Astrocyte (in vitro differentiated cells and primary cell): ENCODE data around the gene SHROOM3. TPM values are rescaled to one million over a fixed set of nuclear protein-coding genes. Genes with fewer than 3 reads are reported as not detected.
"Not testable (repeated sequence)": the region's sequence is repeated elsewhere in the genome, so short reads cannot be mapped to it uniquely, and the experiment has no call there.

Experiments used
- DNase-seq: peaks from one replicate; pipeline ENCODE4 v3.0.0-alpha.2; 2010; ENCODE audit warnings: low read depth
- FAIRE-seq: peaks from 2 replicates; lab custom pipeline; 2011; peaks lifted over from hg19 to GRCh38; lab: Jason Lieb, UNC
- H2AFZ ChIP-seq: 2 replicates; pipeline ENCODE4 v1.6.0; 2012; ENCODE audit warnings: low read depth, low read length, inconsistent platforms
- H3K27ac ChIP-seq: 2 replicates; pipeline ENCODE4 v1.5.1; 2011; ENCODE audit warnings: low read depth, low read length, inconsistent platforms
- H3K27me3 ChIP-seq: 2 replicates; pipeline ENCODE4 v1.6.0; 2011; ENCODE audit warnings: low read length, inconsistent platforms; ENCODE audit not compliant: insufficient read depth
- H3K36me3 ChIP-seq: 2 replicates; pipeline ENCODE4 v1.5.1; 2011; ENCODE audit warnings: low read length, inconsistent platforms; ENCODE audit not compliant: insufficient read depth
- H3K4me1 ChIP-seq: 2 replicates; pipeline ENCODE4 v1.5.1; 2011; ENCODE audit warnings: low read length, inconsistent platforms; ENCODE audit not compliant: insufficient read depth
- H3K4me2 ChIP-seq: 2 replicates; pipeline ENCODE4 v1.6.0; 2012; ENCODE audit warnings: low read length, inconsistent platforms
- H3K4me3 ChIP-seq: 2 replicates; pipeline ENCODE4 v1.5.1; 2011; ENCODE audit warnings: low read depth, mild to moderate bottlenecking, low read length, inconsistent platforms; ENCODE audit not compliant: insufficient read depth
- H3K79me2 ChIP-seq: 2 replicates; pipeline ENCODE4 v1.6.0; 2012; ENCODE audit warnings: mild to moderate bottlenecking, low read length, inconsistent platforms; ENCODE audit not compliant: insufficient read depth
- H3K9ac ChIP-seq: 2 replicates; pipeline ENCODE4 v1.6.0; 2012; ENCODE audit warnings: mild to moderate bottlenecking, low read length, inconsistent platforms
- H3K9me3 ChIP-seq: 2 replicates; pipeline ENCODE4 v1.5.1; 2012; ENCODE audit warnings: low read depth, mild to moderate bottlenecking, low read length, inconsistent platforms; ENCODE audit not compliant: insufficient read depth
- H4K20me1 ChIP-seq: 2 replicates; pipeline ENCODE4 v1.6.0; 2012; ENCODE audit warnings: low read length, inconsistent platforms; ENCODE audit not compliant: insufficient read depth
- H3K27ac Mint-ChIP-seq: one replicate; pipeline ENCODE4 v1.8.0; 2021; ENCODE audit warnings: mild to moderate bottlenecking, mixed read lengths; ENCODE audit not compliant: unreplicated experiment
- H3K27me3 Mint-ChIP-seq: one replicate; pipeline ENCODE4 v1.8.0; 2021; ENCODE audit warnings: low read depth, mixed read lengths; ENCODE audit not compliant: unreplicated experiment
- H3K36me3 Mint-ChIP-seq: one replicate; pipeline ENCODE4 v1.8.0; 2021; ENCODE audit warnings: low read depth, mixed read lengths; ENCODE audit not compliant: unreplicated experiment
- H3K4me1 Mint-ChIP-seq: one replicate; pipeline ENCODE4 v1.8.0; 2021; ENCODE audit warnings: low read depth, mixed read lengths; ENCODE audit not compliant: unreplicated experiment
- H3K4me3 Mint-ChIP-seq: one replicate; pipeline ENCODE4 v1.8.0; 2021; ENCODE audit warnings: mild to moderate bottlenecking, moderate library complexity, mixed read lengths; ENCODE audit not compliant: unreplicated experiment
- H3K9me3 Mint-ChIP-seq: one replicate; pipeline ENCODE4 v1.8.0; 2021; ENCODE audit warnings: mild to moderate bottlenecking, mixed read lengths; ENCODE audit not compliant: unreplicated experiment
- CTCF ChIP-seq: IDR thresholded peaks from 2 replicates; pipeline ENCODE4 v1.5.1; 2011; ENCODE audit warnings: low read depth, mild to moderate bottlenecking, inconsistent platforms, low read length, moderate library complexity; ENCODE audit not compliant: insufficient read depth
- EZH2 ChIP-seq: IDR thresholded peaks from 2 replicates; pipeline ENCODE4 v1.6.1; 2012; ENCODE audit warnings: mild to moderate bottlenecking, low read length, inconsistent platforms; ENCODE audit not compliant: insufficient read depth
- total RNA-seq: library from RNA; stranded (reverse); gene quantifications from 2 replicates; pipeline ENCODE4 v1.2.1, GENCODE V29; 2021

The SHROOM3 gene
- total RNA-seq, 1 donor from 2014 or later, result 64.6 TPM

GRCh38 chr4:76718021-76718420 lies 283.0 kb downstream of the SHROOM3 start:
- TF ChIP-seq CTCF (no peak), EZH2 (no peak)
- Histone ChIP-seq H3K9ac (no peak overlapping the region), H3K27me3 (no peaks in the 10 kb centered on the region), H3K4me2 (no peak overlapping the region), H3K4me3 (no peak overlapping the region), H2AFZ (no peak overlapping the region), H3K4me1 (peaks cover 3% of the 10 kb centered on the region), H4K20me1 (no peaks in the 10 kb centered on the region), H3K9me3 (no peaks in the 10 kb centered on the region), H3K27ac (no peak overlapping the region), H3K36me3 (no peaks in the 10 kb centered on the region), H3K79me2 (peaks cover 8% of the 10 kb centered on the region)
- no peaks in the 10 kb centered on the region for H3K9me3 Mint-ChIP-seq
- H3K27ac Mint-ChIP-seq, result no peak overlapping the region
- FAIRE-seq (no peak), DNase-seq (no peak)
- no peak overlapping the region for H3K4me3 Mint-ChIP-seq
- H3K36me3 Mint-ChIP-seq, result peaks cover 7% of the 10 kb centered on the region
- H3K4me1 Mint-ChIP-seq, result peaks cover 28% of the 10 kb centered on the region
- H3K27me3 Mint-ChIP-seq, result no peaks in the 10 kb centered on the region

GRCh38 chr4:76718831-76719230 lies 283.8 kb downstream of the SHROOM3 start:
- no peak overlapping the region for H3K27ac ChIP-seq
- H3K9me3 Mint-ChIP-seq, result no peaks in the 10 kb centered on the region
- H3K4me3 Mint-ChIP-seq, result no peak overlapping the region
- H3K27ac Mint-ChIP-seq, result no peak overlapping the region
- no peaks in the 10 kb centered on the region for H3K27me3 Mint-ChIP-seq
- no peak overlapping the region for H3K9ac ChIP-seq
- H3K79me2 ChIP-seq, result peaks cover 8% of the 10 kb centered on the region
- no peak for TF ChIP-seq CTCF
- no peak for TF ChIP-seq EZH2
- no peaks in the 10 kb centered on the region for H4K20me1 ChIP-seq
- peaks cover 7% of the 10 kb centered on the region for H3K36me3 Mint-ChIP-seq
- H3K4me1 Mint-ChIP-seq, result peaks cover 36% of the 10 kb centered on the region
- FAIRE-seq (no peak), DNase-seq (no peak)
- H3K4me3 ChIP-seq, result no peak overlapping the region
- H3K4me2 ChIP-seq, result no peak overlapping the region
- H3K27me3 ChIP-seq, result no peaks in the 10 kb centered on the region
- H2AFZ ChIP-seq, result no peak overlapping the region
- H3K4me1 ChIP-seq, result peaks cover 11% of the 10 kb centered on the region
- no peaks in the 10 kb centered on the region for H3K9me3 ChIP-seq
- H3K36me3 ChIP-seq, result no peaks in the 10 kb centered on the region

GRCh38 chr4:76720121-76720520 lies 285.1 kb downstream of the SHROOM3 start:
- FAIRE-seq (no peak), DNase-seq (no peak)
- Mint-ChIP-seq H3K27ac (no peak overlapping the region), H3K9me3 (no peaks in the 10 kb centered on the region), H3K4me1 (peaks cover 45% of the 10 kb centered on the region), H3K27me3 (no peaks in the 10 kb centered on the region), H3K36me3 (peaks cover 7% of the 10 kb centered on the region), H3K4me3 (no peak overlapping the region)
- H3K27ac ChIP-seq, result no peak overlapping the region
- peaks cover 21% of the 10 kb centered on the region for H3K4me1 ChIP-seq
- H4K20me1 ChIP-seq, result no peaks in the 10 kb centered on the region
- H2AFZ ChIP-seq, result no peak overlapping the region
- no peaks in the 10 kb centered on the region for H3K9me3 ChIP-seq
- no peak overlapping the region for H3K4me3 ChIP-seq
- H3K36me3 ChIP-seq, result no peaks in the 10 kb centered on the region
- peaks cover 8% of the 10 kb centered on the region for H3K79me2 ChIP-seq
- H3K4me2 ChIP-seq, result no peak overlapping the region
- no peak overlapping the region for H3K9ac ChIP-seq
- TF ChIP-seq EZH2 (no peak), CTCF (no peak)
- H3K27me3 ChIP-seq, result no peaks in the 10 kb centered on the region

GRCh38 chr4:76722146-76722545 lies 287.1 kb downstream of the SHROOM3 start:
- peaks cover 53% of the 10 kb centered on the region for H3K4me1 Mint-ChIP-seq
- not testable (repeated sequence) for H3K27me3 Mint-ChIP-seq, H3K27ac ChIP-seq, H3K27me3 ChIP-seq, H4K20me1 ChIP-seq, H3K4me2 ChIP-seq, H3K4me3 Mint-ChIP-seq, H3K9me3 Mint-ChIP-seq, H3K36me3 Mint-ChIP-seq, H3K9ac ChIP-seq, H3K36me3 ChIP-seq, FAIRE-seq, H2AFZ ChIP-seq, DNase-seq, H3K4me3 ChIP-seq, H3K79me2 ChIP-seq, H3K9me3 ChIP-seq
- H3K27ac Mint-ChIP-seq, result peak overlapping the region; percentile 1
- H3K4me1 ChIP-seq, result peaks cover 26% of the 10 kb centered on the region
